GM19240 (cell line): ENCODE results near the gene PGLYRP4.
A peak's percentile ranks its signal among the peaks of the same experiment; 100 is the strongest.

Source experiments
- DNase-seq: peaks from one replicate; pipeline ENCODE4 v3.0.0; 2011; ENCODE audit warnings: low spot score; ENCODE audit not compliant: insufficient read length

PGLYRP4 gene

GRCh38 chr1:153292185-153292584 lies 56.5 kb downstream of the PGLYRP4 start:
- no peak for DNase-seq

GRCh38 chr1:153291514-153291913 lies 57.1 kb downstream of the PGLYRP4 start:
- DNase-seq = no peak

GRCh38 chr1:153288634-153289275 lies 59.9 kb downstream of the PGLYRP4 start:
- peak; percentile 19 for DNase-seq
